ENCODE measurements around the gene CTTNBP2.

DNA sequence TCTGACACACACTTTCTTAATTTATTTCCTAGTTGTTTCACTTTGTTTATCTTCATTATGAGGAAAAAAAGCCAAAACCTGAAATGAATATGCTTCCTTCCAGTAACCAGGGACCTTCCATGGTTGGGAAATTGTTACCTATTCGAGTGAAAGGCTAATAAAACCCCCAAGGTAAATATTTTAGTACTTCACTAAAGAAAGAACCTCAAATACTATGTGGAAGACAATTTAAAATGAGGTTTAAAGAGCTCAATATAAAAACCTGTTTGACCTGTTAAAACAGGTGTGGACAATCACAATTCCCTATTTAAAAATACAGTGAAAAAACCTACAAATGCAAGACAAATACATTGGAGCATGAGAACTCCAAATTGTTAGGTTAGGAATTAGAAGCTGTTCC, 200.8 kb downstream of the CTTNBP2 start:
- TF ChIP-seq, protein P1, sequence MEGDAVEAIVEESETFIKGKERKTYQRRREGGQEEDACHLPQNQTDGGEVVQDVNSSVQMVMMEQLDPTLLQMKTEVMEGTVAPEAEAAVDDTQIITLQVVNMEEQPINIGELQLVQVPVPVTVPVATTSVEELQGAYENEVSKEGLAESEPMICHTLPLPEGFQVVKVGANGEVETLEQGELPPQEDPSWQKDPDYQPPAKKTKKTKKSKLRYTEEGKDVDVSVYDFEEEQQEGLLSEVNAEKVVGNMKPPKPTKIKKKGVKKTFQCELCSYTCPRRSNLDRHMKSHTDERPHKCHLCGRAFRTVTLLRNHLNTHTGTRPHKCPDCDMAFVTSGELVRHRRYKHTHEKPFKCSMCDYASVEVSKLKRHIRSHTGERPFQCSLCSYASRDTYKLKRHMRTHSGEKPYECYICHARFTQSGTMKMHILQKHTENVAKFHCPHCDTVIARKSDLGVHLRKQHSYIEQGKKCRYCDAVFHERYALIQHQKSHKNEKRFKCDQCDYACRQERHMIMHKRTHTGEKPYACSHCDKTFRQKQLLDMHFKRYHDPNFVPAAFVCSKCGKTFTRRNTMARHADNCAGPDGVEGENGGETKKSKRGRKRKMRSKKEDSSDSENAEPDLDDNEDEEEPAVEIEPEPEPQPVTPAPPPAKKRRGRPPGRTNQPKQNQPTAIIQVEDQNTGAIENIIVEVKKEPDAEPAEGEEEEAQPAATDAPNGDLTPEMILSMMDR (IDR thresholded peaks at IDR 0.05; ENCODE audit: low read length) = no peak
- TF ChIP-seq EZH2 (optimal IDR thresholded peaks at IDR 0.05; ENCODE audit: low read depth, low read length) = no peak
- no peak for TF ChIP-seq EZH2phosphoT487 (IDR thresholded peaks at IDR 0.05; ENCODE audit: low read length)
